Stimulated activated CD8-positive, alpha-beta memory T cell treated with anti-CD3 and anti-CD28 coated beads, Interleukin-2, amount 100 ng/mL, for 1 hour (primary cell): ENCODE data around the gene ITGB3.
"Not testable (repeated sequence)": the region's sequence is repeated elsewhere in the genome, so short reads cannot be mapped to it uniquely, and the experiment has no call there.

Experiments
- DNase-seq, 2 donors: peaks; one replicate each; pipeline ENCODE4 v3.0.0-alpha.2; 2020; ENCODE audit warnings: low read depth in 2 of 2

ITGB3 gene

DNA sequence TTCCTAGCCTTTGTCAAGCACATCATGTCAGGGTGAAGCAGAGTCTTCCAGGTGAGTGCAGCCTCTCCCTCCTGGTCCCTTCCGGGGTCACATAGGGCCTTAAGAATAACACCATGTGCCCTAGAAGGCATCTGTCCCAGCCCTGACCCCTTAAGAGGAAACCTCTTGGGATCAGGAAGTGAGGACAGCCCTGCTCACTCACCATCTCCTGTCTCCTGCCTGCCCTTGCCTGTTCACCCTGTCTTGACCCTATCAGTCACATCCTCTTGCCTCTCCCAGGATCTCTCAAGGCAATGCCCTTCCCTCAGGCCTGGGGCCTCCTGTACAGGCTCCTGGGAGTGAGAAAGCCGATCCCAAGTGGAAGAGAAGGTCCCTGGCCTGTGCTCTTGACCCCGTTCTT is 30.6 kb upstream of the ITGB3 start:
- DNase-seq, result no peak

GRCh38 chr17:47223460-47223859 is 30.2 kb upstream of the ITGB3 start:
- DNase-seq, result no peak

DNA sequence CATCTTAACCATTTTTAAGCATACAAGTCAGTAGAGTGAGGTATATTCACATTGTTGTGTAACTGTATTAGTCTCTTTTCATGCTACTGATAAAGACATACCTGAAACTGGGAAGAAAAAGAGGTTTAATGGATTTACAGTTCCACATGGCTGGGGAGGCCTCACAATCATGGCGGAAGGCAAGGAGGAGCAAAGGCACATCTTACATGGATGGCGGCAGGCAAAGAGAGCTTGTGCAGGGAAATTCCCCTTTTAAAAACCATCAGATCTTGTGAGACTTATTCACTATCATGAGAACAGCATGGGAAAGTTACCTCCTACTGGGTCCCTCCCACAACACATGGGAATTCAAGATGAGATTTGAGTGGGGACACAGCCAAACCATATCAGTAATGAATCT is 29.6 kb upstream of the ITGB3 start:
- DNase-seq, result not testable (repeated sequence)

DNA sequence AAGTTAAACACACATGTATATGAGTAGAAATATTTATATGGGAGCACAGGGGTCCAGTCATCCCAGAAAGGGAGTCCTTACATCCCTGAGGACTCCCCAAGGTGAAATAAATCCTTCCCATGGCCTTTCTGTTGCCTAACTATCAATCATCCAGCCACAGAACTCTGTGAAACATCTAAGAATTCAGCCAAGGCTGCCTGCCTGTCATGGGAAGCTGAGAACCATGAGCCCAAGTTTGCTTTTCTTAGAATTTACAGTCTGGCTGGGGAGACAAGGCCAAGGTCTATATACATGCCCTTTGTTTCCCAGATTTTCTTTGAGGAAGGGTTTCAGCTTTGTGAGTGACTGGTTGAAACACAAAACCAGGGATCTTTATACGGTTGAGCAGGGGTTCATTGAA is 28.7 kb upstream of the ITGB3 start:
- DNase-seq, result no peak

DNA sequence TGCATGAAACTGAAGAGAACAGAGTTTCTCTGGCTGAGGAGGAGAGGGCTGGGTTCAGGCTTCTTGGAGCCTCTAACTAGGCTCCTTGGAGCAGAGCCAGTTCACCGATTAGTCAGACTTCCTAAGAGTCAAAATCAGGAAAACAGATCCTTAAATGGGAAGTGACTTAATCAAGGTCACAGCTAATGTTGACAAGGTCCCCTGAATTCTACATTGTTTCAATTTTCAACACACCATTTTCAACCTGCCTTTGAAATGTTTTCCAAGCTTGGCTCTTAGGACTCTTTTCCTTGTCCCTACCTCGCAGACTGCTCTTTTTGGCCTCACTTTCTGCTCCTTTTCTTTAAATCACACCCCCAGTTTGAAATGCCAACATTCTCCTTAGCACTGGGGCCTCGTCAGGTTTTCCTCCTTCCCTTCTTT is 28.2 kb upstream of the ITGB3 start:
- DNase-seq, result no peak

DNA sequence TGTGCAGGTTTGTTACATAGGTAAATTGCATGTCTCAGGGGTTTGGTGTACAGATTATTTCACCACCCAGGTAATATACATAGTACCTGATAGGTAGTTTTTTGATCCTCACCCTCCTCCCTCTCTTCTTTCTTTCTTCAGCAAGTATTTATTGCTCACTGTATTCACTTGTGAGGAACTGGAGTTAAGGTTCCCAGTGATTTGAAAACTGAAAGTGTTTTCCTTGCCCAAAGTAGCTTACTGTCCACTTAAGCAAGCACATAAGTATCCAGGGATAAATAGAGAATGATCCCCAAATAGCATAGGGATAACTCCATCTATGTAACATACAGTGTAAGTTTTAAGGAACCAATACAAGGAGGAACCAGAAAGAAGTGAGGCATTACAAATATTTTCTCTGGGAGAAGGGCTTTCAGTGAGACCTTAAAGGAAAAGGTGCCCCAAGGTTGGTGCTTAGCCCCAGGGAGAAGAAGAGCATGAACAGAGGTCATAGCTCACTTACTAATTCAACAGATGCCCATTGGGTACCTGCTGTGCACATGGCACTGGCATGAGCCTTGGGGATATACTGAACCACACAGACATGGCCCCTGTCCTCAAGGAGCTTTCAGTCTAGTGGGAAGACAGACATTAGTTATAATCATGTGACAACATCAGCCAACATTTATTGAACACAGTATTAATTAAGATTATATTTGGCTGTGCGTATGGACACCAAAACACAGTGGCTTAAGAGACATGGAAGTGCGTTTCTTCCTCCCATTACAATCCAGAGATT is 27.5 kb upstream of the ITGB3 start:
- no peak for DNase-seq

DNA sequence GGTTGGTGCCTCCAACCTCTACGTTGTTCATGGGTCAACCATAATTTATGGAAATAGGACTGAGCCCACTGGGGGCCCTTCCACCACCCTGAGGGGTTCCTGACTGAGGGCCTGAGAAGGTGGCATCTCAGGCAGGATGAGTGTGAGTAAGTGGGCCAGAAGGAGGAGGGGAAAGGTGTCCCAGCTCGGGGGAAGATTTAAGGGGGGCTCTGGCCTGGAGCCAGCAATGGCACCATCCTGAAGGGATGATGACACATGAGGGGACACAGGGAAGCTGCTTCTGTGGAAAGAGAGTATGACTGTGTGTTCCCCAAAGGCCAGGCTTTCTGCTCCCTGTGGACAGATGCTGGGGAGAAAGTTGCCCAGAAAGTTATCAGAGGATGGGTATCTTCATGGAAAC is 25.8 kb upstream of the ITGB3 start:
- DNase-seq, result no peak

- DNase-seq, result peak in 1 of 2 donors; percentile 53
Measured at GRCh38 chr17:47229535-47230443, 23.8 kb upstream of the ITGB3 start.

GRCh38 chr17:47230864-47231263 is 22.8 kb upstream of the ITGB3 start:
- DNase-seq, result no peak

DNA sequence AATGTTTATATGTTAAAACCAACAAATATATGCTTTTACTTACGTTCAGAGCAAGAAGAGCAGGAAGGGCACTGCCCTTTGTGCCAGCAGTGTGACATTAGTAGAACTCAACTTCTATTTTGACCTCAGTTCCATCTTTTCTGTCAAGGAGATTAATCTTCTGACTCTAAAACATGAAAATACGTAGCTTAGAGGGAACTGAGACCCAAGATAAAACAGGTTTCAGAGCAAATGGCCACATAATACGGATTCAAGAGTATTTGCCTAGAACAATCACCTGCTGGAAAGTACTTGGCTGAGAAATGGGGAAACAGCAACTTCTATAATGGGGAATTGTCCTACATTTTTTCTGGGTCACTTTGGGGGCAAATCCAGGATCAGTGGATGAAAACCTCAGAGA is 22.3 kb upstream of the ITGB3 start:
- DNase-seq, result no peak

GRCh38 chr17:47231866-47232265 is 21.8 kb upstream of the ITGB3 start:
- DNase-seq, result no peak

DNA sequence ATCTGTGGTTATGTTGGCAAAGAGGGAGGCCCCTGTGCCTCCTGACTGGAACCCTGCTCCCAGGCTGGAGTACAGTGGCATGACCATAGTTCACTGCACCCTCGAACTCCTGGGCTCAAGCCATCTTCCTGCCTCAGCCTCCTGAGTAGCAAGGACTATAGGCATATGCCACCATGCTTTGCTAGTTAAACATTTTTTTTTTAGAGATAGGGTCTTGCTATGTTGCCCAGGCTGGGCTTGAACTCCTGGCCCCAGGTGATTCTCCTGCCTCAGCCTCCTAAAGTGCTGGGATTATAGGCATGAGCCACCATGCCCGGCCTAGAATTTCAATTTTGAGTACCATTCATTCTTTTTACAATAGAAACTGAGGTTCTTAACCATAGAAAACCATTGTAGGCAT is 21.2 kb upstream of the ITGB3 start:
- DNase-seq, result no peak

DNA sequence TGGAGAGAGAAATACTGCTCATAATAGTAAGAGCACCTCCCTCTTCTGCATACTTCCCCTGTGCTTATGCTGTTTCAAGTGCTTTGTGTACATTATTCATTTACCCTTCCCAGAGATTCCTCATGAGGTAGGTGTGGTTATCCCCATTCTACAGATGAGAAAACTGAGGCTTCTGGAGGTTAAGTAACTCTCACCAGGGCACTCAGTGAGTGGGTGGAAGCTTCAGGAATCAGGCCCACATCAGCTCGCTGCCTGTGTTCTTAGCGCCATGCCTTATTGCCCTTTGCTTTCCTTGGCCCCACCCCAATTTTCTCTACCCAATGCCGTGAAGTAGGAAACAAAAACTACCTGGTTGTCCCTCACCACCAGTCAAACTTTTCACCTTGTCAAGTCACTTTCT is 18.1 kb upstream of the ITGB3 start:
- DNase-seq, result no peak

- no peak for DNase-seq
Measured at GRCh38 chr17:47235923-47236322, 17.7 kb upstream of the ITGB3 start.

- no peak for DNase-seq
Measured at GRCh38 chr17:47237841-47238240, 15.8 kb upstream of the ITGB3 start.

DNA sequence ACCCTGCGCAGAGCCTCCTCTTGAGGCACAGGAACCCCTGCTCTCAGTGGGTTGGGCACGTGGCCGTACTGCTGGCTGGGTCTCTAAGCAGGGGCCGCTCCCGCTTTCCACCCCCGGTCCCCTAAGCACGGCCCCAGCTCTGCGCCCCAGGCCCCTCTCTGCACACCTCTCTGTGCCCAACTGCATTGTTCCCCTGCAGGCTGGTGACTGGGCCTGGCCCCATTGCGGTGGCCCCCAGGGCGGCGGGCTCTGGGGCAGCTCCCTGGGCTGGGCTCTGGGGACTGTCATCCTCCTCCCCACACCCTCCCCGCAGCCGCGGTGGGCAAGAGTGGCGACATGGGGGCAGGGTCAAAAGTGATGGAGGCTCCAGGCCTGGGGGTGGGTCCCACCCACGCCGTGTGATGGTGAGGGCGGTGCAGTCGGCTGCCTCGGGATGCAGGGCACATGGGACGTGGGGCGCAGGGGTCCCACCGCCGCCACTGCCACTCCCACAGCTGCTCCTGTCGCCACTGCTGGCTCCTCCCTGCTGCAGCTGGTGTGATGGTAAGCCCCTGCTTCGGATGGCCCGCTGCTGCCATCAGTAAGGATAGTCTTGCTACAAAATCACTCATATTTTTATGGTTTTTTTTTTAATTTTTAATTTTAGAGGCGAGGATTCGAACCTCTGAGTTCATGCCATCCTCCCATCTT is 15.2 kb upstream of the ITGB3 start:
- no peak for DNase-seq

DNA sequence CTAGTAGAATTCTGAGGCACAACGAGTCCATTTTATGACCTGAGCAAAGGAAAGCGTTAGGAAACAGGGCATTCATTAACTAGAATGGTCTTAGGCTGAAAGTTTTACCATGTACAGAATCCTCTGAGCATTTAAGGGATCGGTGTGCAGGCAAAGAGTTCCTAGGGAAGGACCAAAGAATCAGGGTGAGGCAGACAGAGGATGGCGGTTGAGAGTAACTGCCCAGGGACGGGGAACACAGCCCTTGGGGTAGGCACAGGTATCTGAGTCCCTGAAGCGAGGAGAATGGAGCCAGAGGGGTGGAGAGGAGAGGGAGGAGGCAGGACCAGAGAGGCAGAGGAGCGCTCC is 14.0 kb upstream of the ITGB3 start:
- DNase-seq, result no peak

DNA sequence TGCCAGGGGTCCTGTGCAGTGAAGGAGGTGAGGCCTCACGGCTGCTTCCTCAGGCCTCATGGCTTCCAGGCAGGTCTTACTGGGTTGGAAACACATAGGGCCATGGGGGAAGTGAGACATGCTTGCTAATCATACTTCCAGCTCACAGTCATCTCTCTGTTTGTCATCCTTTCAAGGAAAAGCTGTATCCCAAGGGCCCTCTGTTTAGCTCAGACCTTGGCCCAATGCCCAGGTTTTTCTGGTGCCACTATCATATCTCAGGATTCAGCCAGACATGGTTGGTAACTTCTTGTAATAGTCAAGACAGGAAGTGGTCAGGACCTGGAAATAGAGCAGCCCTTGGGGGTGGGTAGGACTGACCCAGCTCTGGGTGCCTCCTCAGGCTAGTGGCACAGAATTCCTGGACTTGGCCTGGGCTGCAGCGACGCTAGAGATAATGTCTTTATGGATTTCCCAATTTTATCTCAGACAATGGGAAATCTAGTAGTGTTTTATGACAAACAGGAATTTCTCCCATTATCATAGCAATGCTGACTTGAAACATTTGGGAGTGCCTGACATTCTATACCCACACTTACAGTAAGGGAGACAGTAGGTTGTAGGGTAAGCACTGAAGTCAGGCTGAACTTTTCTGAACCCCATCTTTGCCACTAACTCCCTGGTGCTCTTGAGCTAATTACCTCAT is 13.5 kb upstream of the ITGB3 start:
- no peak for DNase-seq

GRCh38 chr17:47240806-47241205 is 12.8 kb upstream of the ITGB3 start:
- DNase-seq, result no peak

- DNase-seq, result no peak
Measured at GRCh38 chr17:47242648-47243047, 11.0 kb upstream of the ITGB3 start.

- no peak for DNase-seq
Measured at GRCh38 chr17:47243737-47244598, 9.7 kb upstream of the ITGB3 start.
